KBM-7 (cell line): Measurements from ENCODE around the gene KLHL4.
"Not testable (repeated sequence)": the region's sequence is repeated elsewhere in the genome, so short reads cannot be mapped to it uniquely, and the experiment has no call there.

Source experiments
- DNase-seq: peaks from one replicate; pipeline ENCODE4 v3.0.0-alpha.2; 2015
- in situ Hi-C: fragments of 300-500 bp; cut with MboI; formaldehyde crosslinking; loops from 2 replicates; pipeline ENCODE4 v1.14.3; 2020; ENCODE audit warnings: low sequenced_read_pairs, low pct_unique_long_range_greater_than_20kb, mixed read lengths

KLHL4 gene, protein sequence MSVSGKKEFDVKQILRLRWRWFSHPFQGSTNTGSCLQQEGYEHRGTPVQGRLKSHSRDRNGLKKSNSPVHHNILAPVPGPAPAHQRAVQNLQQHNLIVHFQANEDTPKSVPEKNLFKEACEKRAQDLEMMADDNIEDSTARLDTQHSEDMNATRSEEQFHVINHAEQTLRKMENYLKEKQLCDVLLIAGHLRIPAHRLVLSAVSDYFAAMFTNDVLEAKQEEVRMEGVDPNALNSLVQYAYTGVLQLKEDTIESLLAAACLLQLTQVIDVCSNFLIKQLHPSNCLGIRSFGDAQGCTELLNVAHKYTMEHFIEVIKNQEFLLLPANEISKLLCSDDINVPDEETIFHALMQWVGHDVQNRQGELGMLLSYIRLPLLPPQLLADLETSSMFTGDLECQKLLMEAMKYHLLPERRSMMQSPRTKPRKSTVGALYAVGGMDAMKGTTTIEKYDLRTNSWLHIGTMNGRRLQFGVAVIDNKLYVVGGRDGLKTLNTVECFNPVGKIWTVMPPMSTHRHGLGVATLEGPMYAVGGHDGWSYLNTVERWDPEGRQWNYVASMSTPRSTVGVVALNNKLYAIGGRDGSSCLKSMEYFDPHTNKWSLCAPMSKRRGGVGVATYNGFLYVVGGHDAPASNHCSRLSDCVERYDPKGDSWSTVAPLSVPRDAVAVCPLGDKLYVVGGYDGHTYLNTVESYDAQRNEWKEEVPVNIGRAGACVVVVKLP

GRCh38 chrX:87517571-87518141 is at the start of gene KLHL4:
TSS of gene KLHL4 (plus strand) at chrX:87517802. CDS start at chrX:87517894, 92 bp downstream.
- peak; percentile 78 for DNase-seq
- in situ Hi-C loops: no loop called here

DNA sequence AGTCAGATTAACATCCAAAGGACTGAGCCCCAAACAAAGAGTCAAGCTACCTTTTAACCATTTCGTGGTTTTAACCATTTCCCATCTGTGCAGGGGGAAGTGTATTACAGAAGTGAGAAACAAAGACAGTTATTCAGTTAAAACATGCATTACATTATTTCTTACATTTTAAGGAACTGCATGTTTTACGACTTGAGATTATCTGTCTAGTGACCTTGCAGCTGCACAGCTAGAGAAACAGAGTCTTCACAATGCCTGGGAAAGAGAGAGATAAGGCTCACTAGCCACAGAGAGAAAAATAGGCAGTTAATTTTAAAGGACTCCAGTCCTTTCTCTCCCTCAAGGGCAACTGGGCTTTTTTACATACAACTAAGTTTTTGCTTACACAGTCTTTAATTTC is 48.7 kb upstream of the KLHL4 start:
- DNase-seq: peak; percentile 75
- in situ Hi-C loops: no loop called here

DNA sequence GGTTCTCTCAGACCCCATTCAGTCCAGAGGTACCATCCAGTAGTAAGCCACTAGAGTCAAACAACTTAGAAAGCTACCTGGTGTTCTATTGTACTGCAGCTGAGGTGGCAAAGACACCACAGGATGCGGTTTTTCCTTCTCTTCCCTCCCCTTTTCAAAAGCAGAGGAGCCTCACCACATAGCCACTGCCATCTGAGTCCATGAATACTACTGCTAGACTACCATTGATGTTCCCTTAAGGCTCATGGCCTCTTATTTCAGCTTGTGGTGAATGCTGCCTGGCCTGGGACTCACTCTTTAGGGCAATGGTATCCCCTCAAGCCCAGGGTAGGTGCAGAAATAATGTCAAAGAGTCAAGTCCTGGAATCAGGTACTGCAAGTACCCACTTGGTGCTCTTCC is 41.8 kb upstream of the KLHL4 start:
- in situ Hi-C loops: no loop called here
- DNase-seq: no peak

DNA sequence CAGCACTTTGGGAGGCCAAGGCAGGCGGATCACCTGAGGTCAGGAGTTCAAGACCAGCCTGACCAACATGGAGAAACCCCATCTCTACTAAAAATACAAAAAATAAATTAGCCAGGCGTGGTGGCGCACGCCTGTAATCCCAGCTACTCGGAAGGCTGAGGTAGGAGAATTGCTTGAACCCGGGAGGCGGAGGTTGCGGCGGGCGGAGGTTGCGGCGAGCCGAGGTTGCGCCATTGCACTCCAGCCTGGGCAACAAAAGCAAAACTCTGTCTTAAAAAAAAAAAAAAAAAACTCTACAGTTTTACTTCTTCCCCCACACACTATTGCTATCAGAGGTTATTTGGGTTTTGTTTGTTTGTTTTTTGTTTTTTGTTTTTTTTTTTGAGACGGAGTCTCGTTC is 38.9 kb upstream of the KLHL4 start:
- DNase-seq, in situ Hi-C loops: not testable (repeated sequence)

DNA sequence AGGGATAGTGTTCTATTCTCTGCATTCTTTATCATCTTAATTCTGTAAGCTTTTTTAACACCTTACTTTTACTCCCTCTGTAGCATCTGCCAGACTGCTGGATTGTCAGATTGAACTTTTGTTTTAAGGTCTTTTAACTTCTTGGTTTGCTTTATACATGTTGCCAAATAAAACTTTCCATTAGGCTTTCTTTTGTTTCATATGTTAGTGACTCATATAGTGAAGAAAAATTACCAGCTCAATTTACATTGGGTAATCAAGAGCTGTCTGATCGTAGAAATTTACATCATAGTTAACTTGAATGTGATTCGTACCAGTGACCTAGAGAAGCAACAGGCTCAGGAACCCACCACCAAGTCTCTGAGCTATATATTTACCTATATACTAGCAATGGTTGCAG is 28.5 kb upstream of the KLHL4 start:
- DNase-seq: no peak
- in situ Hi-C loops: no loop called here

DNA sequence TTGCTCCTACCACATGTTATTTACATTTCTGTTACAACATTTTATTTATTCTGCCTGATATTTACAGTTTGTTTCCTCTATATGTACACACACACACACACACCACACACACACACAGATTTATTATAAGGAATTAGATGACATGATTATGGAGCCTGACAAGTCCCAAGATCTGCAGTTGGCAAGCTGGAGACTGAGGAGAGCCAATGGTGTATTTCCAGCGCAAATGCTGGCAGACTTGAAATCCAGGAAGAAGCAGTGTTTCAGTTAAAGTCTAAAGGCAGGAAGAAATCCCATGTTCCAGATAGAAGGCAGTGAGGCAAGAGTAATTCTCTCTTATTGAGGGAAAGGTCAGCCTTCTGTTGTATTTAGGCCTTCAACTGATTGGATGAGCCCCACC is 1.8 kb upstream of the KLHL4 start:
- in situ Hi-C loops: no loop called here
- no peak for DNase-seq

DNA sequence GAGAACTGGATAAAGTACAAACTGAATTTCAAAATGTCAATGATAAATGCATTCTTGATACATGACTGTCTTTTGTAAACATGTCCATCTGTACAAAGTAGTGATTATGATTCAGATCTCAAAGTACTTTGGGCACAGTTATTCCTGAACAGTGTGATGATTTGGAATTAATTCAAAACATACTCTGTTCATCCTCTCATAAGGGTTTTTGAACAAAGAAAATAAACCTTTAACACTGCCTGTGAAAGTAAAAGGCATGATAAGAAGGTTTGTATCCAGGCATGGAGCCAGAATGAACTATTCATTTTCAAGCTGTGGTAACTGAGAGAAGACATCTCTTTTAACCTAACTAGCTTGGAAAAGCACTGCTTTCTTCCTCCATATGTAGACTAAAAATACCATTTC is 883 bp upstream of the KLHL4 start:
- no peak for DNase-seq
- in situ Hi-C loops: no loop called here

GRCh38 chrX:87518504-87518903 is 902 bp downstream of the KLHL4 start:
- in situ Hi-C loops: no loop called here

GRCh38 chrX:87525771-87526229 is 8.2 kb downstream of the KLHL4 start:
- DNase-seq: no peak
- in situ Hi-C loops: no loop called here

More at GRCh38 chrX:87518504-87518903, 902 bp downstream of the KLHL4 start:
- no peak for DNase-seq

DNA sequence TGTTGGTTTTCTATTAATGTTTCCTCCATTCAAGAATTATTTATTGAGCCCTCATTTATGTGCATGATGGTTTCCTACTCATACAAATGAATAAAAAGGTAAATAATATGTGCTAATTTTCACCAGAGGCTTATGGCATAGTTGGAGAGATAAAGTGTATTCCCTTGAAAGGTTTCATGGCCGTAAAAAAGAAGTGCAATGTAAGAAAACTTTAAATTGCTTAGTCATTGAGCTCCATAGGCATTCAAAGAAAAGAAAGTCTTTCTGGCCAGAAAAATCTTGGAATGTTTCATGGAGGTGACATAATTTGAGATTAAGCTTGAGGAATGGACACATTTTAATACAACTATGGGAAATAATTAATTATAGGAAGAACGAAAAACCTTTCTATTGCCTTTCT is 8.7 kb downstream of the KLHL4 start:
- in situ Hi-C loops: no loop called here
- DNase-seq: no peak

- DNase-seq: no peak
- in situ Hi-C loops: no loop called here
These were observed 10.9 kb downstream of the KLHL4 start for GRCh38 chrX:87528487-87528886.

DNA sequence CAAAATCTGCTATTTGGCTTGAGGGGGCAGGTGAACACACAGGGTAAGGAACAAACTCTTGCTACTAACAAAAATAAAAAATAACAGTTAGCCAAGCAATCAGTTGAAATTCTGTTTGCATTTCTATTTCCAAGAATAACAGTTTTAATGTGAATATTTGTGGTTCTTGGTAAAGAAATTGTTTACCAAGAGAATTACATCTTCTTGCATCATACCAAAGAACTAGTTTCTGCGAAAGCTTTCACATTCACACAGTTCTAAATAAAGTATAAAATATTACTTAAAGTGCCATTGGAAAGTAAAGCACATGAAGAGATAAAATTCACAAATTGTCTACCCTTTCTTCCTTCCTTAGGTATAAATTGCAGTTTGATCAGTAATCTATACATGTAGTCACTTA is 54.4 kb downstream of the KLHL4 start:
- in situ Hi-C loops: no loop called here
- DNase-seq: no peak

GRCh38 chrX:87572901-87573300 is 55.3 kb downstream of the KLHL4 start:
- no peak for DNase-seq
- in situ Hi-C loops: no loop called here

- in situ Hi-C loops: no loop called here
- no peak for DNase-seq
These were observed 61.4 kb downstream of the KLHL4 start for GRCh38 chrX:87578978-87579377.

DNA sequence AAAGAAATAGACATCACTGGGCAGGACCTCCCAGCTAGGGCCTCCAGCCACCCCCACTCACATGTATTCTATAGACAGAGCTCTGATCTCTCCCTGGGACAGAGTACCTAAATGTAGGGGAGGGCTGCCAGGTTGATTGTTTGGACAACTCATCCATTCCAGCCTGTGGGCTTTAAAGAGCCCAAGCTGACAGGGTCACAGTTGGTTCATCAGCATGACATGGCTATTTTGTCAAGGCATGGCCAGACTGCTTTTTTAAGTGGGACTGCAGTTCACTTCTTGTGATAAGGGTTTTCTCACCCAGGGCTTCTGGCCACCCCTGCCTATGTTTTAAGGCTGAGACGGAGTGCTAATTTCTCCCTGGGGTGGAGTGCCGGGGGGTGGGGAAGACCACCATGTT is 63.3 kb downstream of the KLHL4 start:
- in situ Hi-C loops: no loop called here
- no peak for DNase-seq

DNA sequence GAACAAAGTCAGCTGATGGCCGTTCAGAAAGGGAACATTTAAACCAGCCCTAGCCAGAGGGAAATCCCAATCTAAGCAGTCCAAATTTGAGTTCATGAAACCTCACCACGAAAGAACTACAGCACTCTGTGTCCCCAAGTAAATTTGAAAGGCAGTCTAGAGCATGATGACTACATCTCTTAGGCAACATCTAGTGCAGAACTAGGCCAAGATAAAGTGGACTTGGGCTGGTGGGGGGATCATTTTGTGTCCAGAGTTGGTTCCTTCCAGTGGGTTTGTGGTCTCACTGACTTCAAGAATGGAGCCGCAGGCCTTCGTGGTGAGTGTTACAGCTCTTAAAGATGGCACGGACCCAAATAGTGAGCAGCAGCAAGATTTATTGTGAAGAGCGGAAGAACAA is 64.9 kb downstream of the KLHL4 start:
- in situ Hi-C loops: no loop called here
- DNase-seq: no peak

- in situ Hi-C loops: no loop called here
- peak; percentile 30 for DNase-seq
These were observed 66.1 kb downstream of the KLHL4 start for GRCh38 chrX:87583679-87584078.

DNA sequence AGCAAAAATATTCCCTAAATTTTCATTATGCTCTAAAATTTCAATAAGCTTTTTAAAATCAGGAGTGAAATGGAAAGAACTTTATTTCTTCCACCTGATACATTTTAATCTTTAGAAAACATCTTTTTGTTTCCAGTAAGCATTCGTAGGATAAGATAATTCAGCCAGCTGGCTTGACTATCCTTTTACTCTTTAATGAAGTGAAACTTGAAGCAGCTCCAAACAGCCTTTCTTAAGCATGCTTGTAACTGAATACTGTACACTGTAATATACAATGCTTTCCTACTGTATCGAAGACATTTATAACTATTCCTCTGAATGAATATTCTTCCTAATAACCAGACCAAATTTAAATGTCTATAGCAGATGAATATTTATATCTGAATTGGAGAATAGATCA is 98.8 kb downstream of the KLHL4 start:
- in situ Hi-C loops: no loop called here
- no peak for DNase-seq

DNA sequence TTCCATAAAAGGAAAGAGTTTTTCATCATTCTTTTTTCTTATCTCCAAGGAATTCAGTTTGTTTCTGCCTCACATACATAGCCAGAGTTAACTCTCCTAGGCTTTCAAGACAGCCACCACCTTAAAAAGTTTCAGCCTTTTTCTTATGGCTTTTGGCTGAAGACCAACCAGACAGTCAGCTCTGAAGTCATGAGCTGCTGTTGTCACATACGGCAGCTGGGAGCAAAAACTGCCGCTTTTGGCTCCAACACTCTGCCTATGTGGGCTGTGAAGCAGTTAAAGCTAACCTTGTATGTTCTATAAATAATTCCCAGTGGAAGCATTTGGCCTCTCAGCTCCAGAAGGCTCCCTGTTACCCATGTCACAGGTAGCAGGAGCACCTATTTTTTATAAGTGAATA is 104.1 kb downstream of the KLHL4 start:
- in situ Hi-C loops: no loop called here
- no peak for DNase-seq

GRCh38 chrX:87626996-87627395 is 109.4 kb downstream of the KLHL4 start:
- in situ Hi-C loops: no loop called here
- DNase-seq: no peak
